Lower leg skin (tissue), 4 donors: ENCODE measurements around the gene ANKS1A. TPM values are rescaled to one million over a fixed set of nuclear protein-coding genes. Genes with fewer than 3 reads are reported as not detected.

ENCODE experiments used
- DNase-seq, 2 donors: peaks; one replicate each; pipeline ENCODE4 v3.0.0-alpha.2; 2019; ENCODE audit warnings: low spot score in 2 of 2
- H3K4me3 ChIP-seq: fragments of 200-600 bp; sonication (generic); 2 replicates; pipeline ENCODE4 v1.5.1; 2017; ENCODE audit warnings: mild to moderate bottlenecking, low read depth; ENCODE audit not compliant: poor library complexity, severe bottlenecking
- CTCF ChIP-seq, 3 donors: fragments of 450-650 bp; IDR thresholded peaks; one replicate each; pipeline ENCODE4 v1.5.1; 2016; ENCODE audit warnings: antibody characterized with exemption in 3 of 3, mild to moderate bottlenecking in 3 of 3, moderate library complexity in 2 of 3
- POLR2A ChIP-seq, 2 donors: fragments of 450-650 bp; IDR thresholded peaks; one replicate each; pipeline ENCODE4 v1.6.1; 2016 to 2017; ENCODE audit warnings: antibody characterized with exemption in 2 of 2, mild to moderate bottlenecking in 1 of 2, moderate library complexity in 1 of 2
- WGBS, 2 donors: methylation state at CpG; one replicate each; pipeline ENCODE4 v1.1.5; 2018; 5-methylcytosine and 5-hydroxymethylcytosine counted together
- intact Hi-C: fragments of 100-400 bp; cut with DNase I; formaldehyde crosslinking; loops from one replicate; pipeline ENCODE4 v1.15.0; 2023; ENCODE audit warnings: low total_unique reads
- total RNA-seq, 4 donors: library from RNA; depleted of rRNA; stranded (reverse); fragments of >200 nt; gene quantifications; one replicate each; pipeline ENCODE4 v1.1.0, GENCODE V29; 2016

The ANKS1A gene
- total RNA-seq, 4 donors from 2014 or later: 22.9 to 27.8 (median 25.3) TPM

GRCh38 chr6:34941421-34941820 lies 52.4 kb downstream of the ANKS1A start:
- intact Hi-C loops: no loop called here

GRCh38 chr6:34945317-34945716 lies 56.3 kb downstream of the ANKS1A start:
- no peak for DNase-seq
- no peak overlapping the region for H3K4me3 ChIP-seq
- intact Hi-C loops: no loop called here
- 100% methylated on average over 1 of the region's 1 CpG for WGBS, 2 donors
- TF ChIP-seq CTCF (IDR thresholded peaks at IDR 0.05): no peak
- no peak for TF ChIP-seq POLR2A (IDR thresholded peaks at IDR 0.05)

More at GRCh38 chr6:34941421-34941820, 52.4 kb downstream of the ANKS1A start:
- no peak overlapping the region for H3K4me3 ChIP-seq
- no peak for DNase-seq
- WGBS, 2 donors: 95 to 99% methylated on average over 4 of the region's 4 CpGs
- TF ChIP-seq POLR2A (IDR thresholded peaks at IDR 0.05) (no peak), CTCF (IDR thresholded peaks at IDR 0.05) (no peak)

- 58 to 76% methylated on average over 1 of the region's 1 CpG for whole genome bisulfite sequencing, 2 donors
- intact Hi-C loops: no loop called here
- no peak overlapping the region for H3K4me3 ChIP-seq
Observed at GRCh38 chr6:34947561-34947960, 58.5 kb downstream of the ANKS1A start.

GRCh38 chr6:34949636-34950035 lies 60.6 kb downstream of the ANKS1A start:
- no peak for DNase-seq
- no peak for TF ChIP-seq CTCF (IDR thresholded peaks at IDR 0.05)
- no peak for TF ChIP-seq POLR2A (IDR thresholded peaks at IDR 0.05)
- 89 to 94% methylated on average over 3 of the region's 3 CpGs for WGBS, 2 donors
- intact Hi-C loops: no loop called here
- no peak overlapping the region for H3K4me3 ChIP-seq

More at GRCh38 chr6:34947561-34947960, 58.5 kb downstream of the ANKS1A start:
- no peak for DNase-seq
- TF ChIP-seq POLR2A (IDR thresholded peaks at IDR 0.05): no peak
- TF ChIP-seq CTCF (IDR thresholded peaks at IDR 0.05): no peak

GRCh38 chr6:34950849-34951248 lies 61.8 kb downstream of the ANKS1A start:
- DNase-seq: no peak
- H3K4me3 ChIP-seq: no peak overlapping the region
- TF ChIP-seq CTCF (IDR thresholded peaks at IDR 0.05) (no peak), POLR2A (IDR thresholded peaks at IDR 0.05) (no peak)
- WGBS, 2 donors: 88 to 92% methylated on average over 5 of the region's 5 CpGs
- intact Hi-C loops: no loop called here

- DNase-seq: no peak
- TF ChIP-seq POLR2A (IDR thresholded peaks at IDR 0.05): no peak
- TF ChIP-seq CTCF (IDR thresholded peaks at IDR 0.05): no peak
- WGBS, 2 donors: 92 to 95% methylated on average over 4 of the region's 4 CpGs
Observed at GRCh38 chr6:34951731-34952130, 62.7 kb downstream of the ANKS1A start.

More at GRCh38 chr6:34951731-34952130, 62.7 kb downstream of the ANKS1A start:
- intact Hi-C loops: no loop called here
- H3K4me3 ChIP-seq: no peak overlapping the region
